GM19025 (cell line): ENCODE measurements around the gene NTN1.

Source experiments
- ATAC-seq: cut with Tn5 transposase; IDR thresholded peaks from one replicate; pipeline ENCODE4 v1.9.1; 2021; ENCODE audit warnings: mild to moderate bottlenecking, low read depth, moderate library complexity; ENCODE audit not compliant: unreplicated experiment

The NTN1 gene

GRCh38 chr17:9183306-9183705, 162.0 kb downstream of the NTN1 start:
- ATAC-seq, result no peak

DNA sequence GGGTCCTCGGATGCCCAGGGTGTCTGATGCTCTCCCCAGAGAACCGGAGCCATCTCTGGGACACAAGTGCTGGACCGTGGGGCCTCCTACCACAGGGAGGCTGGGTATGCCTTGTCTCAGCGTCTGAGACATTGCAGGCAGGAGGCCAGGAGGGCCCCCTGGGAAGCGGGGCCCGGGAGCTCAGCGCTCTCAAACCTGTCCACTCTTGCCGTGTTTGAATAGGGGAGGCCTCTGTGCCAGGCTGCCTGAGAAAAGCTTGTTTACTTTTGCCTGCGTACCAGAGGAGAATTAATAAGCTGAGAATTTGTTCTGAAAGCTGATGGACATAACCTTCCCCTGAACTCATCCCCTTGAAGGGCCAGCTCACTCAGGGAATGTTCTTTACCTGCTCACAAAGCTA, 163.8 kb downstream of the NTN1 start:
- ATAC-seq, result no peak

- no peak for ATAC-seq
Observed at GRCh38 chr17:9185688-9186284, 164.5 kb downstream of the NTN1 start.

GRCh38 chr17:9187828-9188227, 166.5 kb downstream of the NTN1 start:
- ATAC-seq, result no peak

DNA sequence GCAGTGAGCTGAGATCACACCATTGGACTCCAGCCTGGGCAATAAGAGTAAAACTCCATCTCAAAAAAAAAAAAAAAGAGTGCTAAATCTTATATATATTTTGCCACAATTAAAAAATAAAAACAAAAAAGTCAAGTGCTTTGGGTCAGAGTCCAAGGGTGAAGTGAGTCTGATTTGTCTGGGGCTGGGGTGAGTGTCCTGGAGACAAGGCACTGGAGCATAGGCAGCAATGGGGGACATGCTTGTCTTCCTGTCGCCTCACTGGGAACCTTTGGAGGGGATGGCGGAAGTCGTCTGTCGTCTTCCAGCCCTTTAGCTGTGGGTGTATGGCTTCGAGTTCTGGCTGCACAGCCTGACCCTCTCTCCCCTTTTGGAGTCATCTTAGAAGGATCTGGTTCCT, 167.1 kb downstream of the NTN1 start:
- ATAC-seq, result no peak

DNA sequence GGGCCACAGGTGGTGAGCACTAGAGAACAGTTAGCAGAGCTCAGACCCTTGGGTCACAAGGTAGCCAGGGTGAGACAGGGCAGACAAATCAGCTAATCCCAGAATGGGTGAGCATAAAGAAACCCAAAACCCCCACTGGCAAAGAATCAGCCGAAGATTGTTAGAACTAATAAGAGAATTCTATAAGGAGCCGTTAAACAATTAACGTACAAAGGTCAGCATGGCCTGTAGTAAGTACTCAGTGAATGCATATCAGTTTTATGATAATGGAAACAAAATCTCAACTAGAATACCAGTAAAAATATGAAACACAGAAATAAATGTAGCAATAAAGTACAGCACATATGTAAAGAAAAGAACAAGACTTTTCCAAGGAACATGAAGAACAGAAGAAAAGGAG, 168.6 kb downstream of the NTN1 start:
- no peak for ATAC-seq

- ATAC-seq, result no peak
Observed at GRCh38 chr17:9192010-9192409, 170.7 kb downstream of the NTN1 start.

- no peak for ATAC-seq
Observed at GRCh38 chr17:9195411-9195810, 174.1 kb downstream of the NTN1 start.

GRCh38 chr17:9195961-9196670, 174.8 kb downstream of the NTN1 start:
- ATAC-seq, result no peak

DNA sequence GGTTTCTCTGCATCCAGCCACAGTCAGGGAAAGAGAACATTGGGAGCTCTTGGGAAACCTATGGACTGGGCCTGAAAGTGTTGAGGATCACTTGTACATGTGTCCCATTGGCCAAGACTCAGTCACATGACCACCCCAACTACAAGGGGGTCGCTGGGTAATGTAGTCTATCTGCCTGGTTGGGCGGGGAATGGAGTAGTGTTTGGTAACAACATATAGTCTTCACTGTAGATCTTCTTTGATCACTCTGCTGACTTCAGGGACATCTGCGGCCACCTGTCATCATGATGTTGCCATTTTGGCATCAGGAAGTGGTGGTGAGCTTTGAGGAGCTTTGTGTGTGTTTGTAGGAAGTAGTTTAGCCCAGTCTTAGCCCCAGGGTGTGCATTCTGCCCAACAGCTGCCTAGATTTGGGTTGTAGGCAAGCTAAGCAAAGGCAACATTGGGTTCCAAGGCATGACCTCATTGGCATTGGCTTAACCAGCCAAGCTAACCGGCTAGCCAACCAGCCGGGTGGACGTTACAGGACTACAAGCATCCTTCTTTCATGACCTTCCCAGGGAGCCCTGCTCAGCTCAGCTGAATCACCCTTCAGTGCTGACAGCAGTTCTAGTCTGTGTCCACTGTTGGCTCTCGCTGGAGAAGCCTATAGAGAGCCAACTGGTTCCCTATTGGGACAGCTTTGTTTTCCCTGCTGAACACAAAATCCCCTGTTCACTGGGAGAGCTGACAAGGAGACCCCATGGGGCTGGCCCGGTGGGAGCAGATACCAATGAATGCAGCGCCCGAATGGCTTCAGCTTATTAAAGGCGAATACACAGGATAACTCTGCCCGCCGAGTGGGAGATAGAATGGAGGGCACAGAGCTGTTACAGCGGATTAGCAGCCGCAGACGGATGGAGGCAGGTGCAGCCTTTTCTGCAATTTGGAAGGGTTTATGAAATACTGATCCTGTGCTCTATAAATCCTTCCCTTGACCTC, 178.6 kb downstream of the NTN1 start:
- no peak for ATAC-seq

- ATAC-seq, result peak; percentile 73
Observed at GRCh38 chr17:9200699-9201359, 179.5 kb downstream of the NTN1 start.

GRCh38 chr17:9202532-9202931, 181.2 kb downstream of the NTN1 start:
- ATAC-seq, result no peak

DNA sequence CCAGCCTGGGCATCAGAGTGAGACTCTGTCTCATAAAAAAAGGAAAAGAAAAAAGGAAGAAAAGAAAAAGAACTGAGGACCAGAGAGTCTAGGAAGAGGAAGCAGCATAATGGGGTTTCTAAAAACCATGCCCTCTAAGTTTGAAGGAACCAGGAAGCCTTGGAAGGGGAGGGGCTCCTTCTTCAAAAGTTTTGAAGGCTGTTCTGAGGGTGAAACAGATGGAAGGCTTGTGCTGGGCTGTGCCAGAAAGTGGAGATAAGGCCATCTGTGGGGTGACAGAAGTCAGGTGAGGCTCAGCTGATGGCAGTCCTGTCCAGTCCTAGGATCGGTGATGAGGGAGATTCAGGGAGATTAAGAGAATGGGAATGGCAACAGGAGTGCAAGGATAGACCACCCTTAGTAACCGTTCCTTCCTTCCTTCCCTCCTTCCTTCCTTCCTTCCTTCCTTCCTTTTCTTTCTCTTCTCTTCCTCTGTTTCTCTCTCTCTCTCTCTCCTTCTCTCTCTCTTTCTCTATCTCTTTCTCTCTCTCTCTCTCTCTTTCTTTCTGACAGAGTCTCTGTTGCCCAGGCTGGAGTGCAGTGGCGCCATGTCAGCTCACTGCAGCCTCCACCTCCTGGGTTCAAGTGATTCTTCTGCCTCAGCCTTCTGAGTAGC, 182.6 kb downstream of the NTN1 start:
- ATAC-seq, result no peak

DNA sequence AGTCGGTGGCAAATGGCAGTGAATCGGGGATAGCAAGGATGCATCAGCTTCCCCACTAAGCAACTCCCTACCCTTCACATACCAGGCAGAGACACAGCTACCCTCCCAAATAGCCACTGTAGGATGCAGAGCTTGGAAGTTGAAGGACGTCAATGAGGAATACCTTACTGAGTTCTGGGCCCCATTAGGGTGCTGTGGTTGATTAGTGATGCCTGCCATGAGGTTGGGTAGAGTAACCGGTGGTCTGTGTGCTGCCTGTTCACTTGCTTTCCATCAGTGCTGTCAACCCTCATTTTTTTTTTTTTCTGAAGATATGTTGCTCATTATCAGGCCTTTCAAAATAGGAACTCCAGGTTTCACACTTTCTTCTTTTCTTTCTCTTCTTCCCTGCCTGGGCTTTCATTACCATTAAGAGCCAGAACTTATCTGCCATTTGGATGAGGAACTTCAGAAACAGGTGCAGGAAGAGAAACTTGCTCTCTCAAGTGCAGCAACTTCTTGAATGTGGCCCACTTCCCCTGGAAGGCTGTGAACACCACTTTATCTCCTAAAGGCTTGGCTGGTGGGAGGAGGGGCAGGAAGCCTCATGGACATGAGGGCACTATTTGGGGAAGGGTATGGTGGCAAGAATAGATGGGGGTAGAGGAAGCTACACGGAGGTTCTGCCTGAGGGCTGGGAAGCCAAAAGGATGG, 183.5 kb downstream of the NTN1 start:
- no peak for ATAC-seq

- no peak for ATAC-seq
Observed at GRCh38 chr17:9205520-9206409, 184.5 kb downstream of the NTN1 start.

- ATAC-seq, result no peak
Observed at GRCh38 chr17:9206410-9206703, 185.0 kb downstream of the NTN1 start.

DNA sequence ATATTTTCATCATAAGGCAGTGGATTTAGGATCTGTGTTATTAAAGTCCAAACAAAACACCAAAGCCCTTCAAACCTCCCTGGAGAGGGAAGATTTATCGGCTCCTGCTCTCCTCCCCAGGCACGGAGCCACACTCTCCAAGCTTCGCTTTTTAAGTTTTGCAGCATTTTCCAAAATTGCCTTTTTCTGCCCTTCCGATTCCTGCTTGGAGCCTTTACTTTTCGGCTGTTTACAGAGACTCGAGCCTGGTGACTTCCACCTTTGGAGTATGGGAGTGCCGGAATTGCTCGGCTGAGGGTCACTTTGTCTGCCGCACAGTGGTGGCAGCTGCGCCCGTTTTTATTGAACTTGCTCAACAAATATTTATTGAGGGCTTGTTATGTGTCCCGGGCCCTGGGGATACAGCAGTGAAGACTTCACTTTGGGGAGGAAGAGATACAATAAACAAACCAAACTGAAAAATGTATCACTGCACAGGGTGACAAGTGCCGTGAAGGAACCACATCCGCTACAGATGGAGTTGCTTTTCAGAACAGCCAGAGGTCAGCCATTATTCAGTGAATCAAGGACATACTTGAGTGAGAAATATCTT, 185.5 kb downstream of the NTN1 start:
- ATAC-seq, result no peak

DNA sequence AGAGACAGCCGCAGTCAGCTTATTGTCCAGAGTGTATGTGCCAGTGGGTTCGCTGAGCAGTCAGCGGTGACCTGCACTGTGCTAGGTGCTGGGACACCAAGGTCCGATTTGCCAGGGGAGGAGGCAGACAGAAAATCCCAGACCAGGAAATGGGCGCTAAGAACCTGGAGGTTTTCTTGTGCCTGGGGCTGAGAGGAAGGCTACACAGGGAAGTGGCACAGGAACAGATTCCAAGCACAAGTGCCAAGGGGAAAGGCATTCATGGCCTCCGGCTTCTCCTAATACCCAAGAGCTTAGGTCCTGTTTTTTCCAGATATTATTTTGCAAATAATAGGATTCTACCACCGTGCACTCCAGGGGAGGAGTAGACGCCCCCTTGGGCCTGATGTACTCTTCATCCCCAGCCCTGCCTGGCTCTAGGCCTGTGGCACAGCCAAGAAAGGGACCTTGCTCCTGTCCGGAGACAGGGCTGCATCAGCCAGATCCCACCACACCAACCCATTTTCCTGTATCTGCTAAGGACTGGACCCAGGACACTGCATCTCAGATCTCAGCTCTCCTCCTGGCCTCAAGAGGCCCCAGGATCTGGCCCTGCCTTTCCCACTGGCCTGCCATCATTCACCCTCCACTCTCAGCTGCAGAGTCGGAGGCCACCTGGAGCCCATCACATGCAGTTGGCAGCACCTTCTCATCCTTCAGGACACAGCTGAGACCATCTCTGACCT, 187.2 kb downstream of the NTN1 start:
- no peak for ATAC-seq
